ENCODE results near the gene BEND5.

DNA sequence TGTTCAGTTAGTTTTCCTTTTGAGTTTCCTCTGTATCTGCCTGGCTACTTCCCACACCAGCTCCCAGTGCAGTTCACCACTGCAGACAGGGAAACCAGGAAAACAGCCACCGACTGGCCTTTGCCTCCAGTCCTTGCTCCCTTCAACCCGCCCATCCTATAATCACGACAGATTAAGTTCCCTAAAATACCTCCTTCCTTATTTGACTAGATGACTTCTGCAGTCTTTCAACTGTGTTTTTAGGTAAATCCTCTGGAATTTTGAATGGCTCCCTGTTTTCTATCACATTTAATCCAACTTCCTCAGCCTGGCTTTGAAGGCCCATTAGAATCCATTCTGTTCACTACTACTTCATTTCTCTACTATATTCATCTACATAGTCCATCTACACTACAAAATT, 37.6 kb downstream of the BEND5 start:
- TF ChIP-seq, protein P1, sequence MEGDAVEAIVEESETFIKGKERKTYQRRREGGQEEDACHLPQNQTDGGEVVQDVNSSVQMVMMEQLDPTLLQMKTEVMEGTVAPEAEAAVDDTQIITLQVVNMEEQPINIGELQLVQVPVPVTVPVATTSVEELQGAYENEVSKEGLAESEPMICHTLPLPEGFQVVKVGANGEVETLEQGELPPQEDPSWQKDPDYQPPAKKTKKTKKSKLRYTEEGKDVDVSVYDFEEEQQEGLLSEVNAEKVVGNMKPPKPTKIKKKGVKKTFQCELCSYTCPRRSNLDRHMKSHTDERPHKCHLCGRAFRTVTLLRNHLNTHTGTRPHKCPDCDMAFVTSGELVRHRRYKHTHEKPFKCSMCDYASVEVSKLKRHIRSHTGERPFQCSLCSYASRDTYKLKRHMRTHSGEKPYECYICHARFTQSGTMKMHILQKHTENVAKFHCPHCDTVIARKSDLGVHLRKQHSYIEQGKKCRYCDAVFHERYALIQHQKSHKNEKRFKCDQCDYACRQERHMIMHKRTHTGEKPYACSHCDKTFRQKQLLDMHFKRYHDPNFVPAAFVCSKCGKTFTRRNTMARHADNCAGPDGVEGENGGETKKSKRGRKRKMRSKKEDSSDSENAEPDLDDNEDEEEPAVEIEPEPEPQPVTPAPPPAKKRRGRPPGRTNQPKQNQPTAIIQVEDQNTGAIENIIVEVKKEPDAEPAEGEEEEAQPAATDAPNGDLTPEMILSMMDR (IDR thresholded peaks at IDR 0.05) = no peak
- TF ChIP-seq POLR2AphosphoS5 (IDR thresholded peaks at IDR 0.05) (no peak), POLR2A (IDR thresholded peaks at IDR 0.05) (no peak), EP300 (IDR thresholded peaks at IDR 0.05) (no peak)

All from suprapubic skin (tissue), 4 donors.